Activated CD8-positive, alpha-beta T cell treated with anti-CD3 and anti-CD28 coated beads, Interleukin-2, amount 10 ng/mL, durations not matched to agents 7 days and 5 days (primary cell): ENCODE data around the gene PRKCZ. TPM values are rescaled to one million over a fixed set of nuclear protein-coding genes. Genes with fewer than 3 reads are reported as not detected.

Experiments
- ATAC-seq: fragments of 150-1000 bp; cut with Tn5 transposase; one replicate; pipeline ENCODE4 v1.10.0; 2021; ENCODE audit warnings: moderate library complexity
- CTCF ChIA-PET: fragments of 350-600 bp; sonication (Branson Sonifier 250); formaldehyde crosslinking; loops from one replicate; lab custom pipeline; 2021; ENCODE audit warnings: antibody characterized with exemption; lab: Charles Lee
- POLR2A ChIA-PET: fragments of 350-600 bp; sonication (Branson Sonifier 250); formaldehyde crosslinking; loops from one replicate; lab custom pipeline; 2021; ENCODE audit warnings: antibody characterized with exemption; lab: Charles Lee
- DNase-seq: peaks from one replicate; pipeline ENCODE4 v3.0.0-alpha.2; 2020
- H3K27ac Mint-ChIP-seq: one replicate; pipeline ENCODE4 v1.8.0; 2021; ENCODE audit warnings: mild to moderate bottlenecking, mixed read lengths
- H3K27me3 Mint-ChIP-seq: one replicate; pipeline ENCODE4 v1.8.0; 2021; ENCODE audit warnings: low read depth, mixed read lengths
- H3K36me3 Mint-ChIP-seq: one replicate; pipeline ENCODE4 v1.8.0; 2021; ENCODE audit warnings: low read depth, mixed read lengths
- H3K4me1 Mint-ChIP-seq: one replicate; pipeline ENCODE4 v1.8.0; 2021; ENCODE audit warnings: low read depth, mixed read lengths
- H3K4me3 Mint-ChIP-seq: one replicate; pipeline ENCODE4 v1.8.0; 2021; ENCODE audit warnings: mild to moderate bottlenecking, mixed read lengths
- H3K9me3 Mint-ChIP-seq: one replicate; pipeline ENCODE4 v1.8.0; 2022; ENCODE audit warnings: mixed read lengths; ENCODE audit not compliant: insufficient read depth
- total RNA-seq, 2 experiments: library from RNA; stranded (reverse); gene quantifications; one replicate each; pipeline ENCODE4 v1.2.3, GENCODE V29; 2021

PRKCZ gene
- total RNA-seq, 2 experiments from 2014 or later = 11.4 to 12.9 TPM

DNA sequence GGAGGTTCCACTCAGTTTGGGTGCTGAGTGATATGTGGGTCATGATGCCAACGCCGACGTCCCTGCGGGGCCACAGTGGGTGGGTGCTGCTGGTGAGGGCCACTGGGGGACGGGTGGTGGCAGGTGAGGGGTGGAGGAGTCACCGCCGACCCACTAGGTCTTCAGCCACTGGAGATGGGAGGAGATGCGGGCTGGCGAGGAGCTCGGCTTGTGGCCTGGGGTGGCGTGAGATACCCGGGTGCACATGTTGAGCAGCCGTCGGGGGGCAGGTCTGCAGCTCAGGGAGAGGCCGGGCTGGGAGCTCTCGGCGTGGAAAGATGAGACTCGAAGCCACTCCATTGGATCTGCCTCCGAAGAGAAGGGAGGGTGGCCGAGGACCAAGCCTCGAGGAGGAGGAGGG lies 103.8 kb downstream of the PRKCZ start:
- no peaks in the 10 kb centered on the region for H3K9me3 Mint-ChIP-seq
- CTCF ChIA-PET = interaction anchor here (1.7 to 1.8 kb wide), 2 partner anchors 14 to 20 kb away, joined by 11 to 13 read pairs; no protein-coding TSS in a partner anchor

DNA sequence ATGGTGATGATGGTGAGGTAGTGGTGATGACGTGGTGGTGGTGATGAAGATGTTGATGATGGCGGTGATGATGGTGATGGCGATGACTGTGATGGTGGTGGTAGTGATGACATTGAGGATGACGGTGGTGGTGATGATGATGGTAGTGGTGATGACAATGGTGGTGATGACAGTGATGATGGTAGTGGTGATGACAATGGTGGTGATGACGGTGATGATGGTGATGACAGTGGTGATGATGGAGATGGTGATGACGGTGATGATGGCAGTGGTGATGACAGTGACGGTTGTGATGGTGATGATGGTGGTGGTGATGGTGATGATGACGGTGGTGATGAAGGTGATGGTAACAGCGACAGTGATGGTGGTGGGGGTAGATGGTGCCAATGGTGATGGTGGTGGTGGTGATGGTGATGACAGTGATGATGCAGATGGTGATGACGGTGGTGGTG lies 105.0 kb downstream of the PRKCZ start:
- no peak for DNase-seq
- H3K9me3 Mint-ChIP-seq = no peaks in the 10 kb centered on the region
- H3K27me3 Mint-ChIP-seq = no peaks in the 10 kb centered on the region
- no peak overlapping the region for H3K4me3 Mint-ChIP-seq
- peaks cover 9% of the 10 kb centered on the region for H3K36me3 Mint-ChIP-seq
- CTCF ChIA-PET = interaction anchor here (1.7 to 1.8 kb wide), 2 partner anchors 15 to 19 kb away, joined by 11 to 13 read pairs; no protein-coding TSS in a partner anchor
- no peak overlapping the region for H3K27ac Mint-ChIP-seq
- ATAC-seq = no peak
- H3K4me1 Mint-ChIP-seq = peaks cover 24% of the 10 kb centered on the region
- POLR2A ChIA-PET = no interaction called here

More for the DNA sequence above, 103.8 kb downstream of the PRKCZ start:
- ATAC-seq = no peak
- H3K27ac Mint-ChIP-seq = no peak overlapping the region
- DNase-seq = no peak
- H3K27me3 Mint-ChIP-seq = no peaks in the 10 kb centered on the region
- H3K4me1 Mint-ChIP-seq = peaks cover 26% of the 10 kb centered on the region
- POLR2A ChIA-PET = no interaction called here
- no peak overlapping the region for H3K4me3 Mint-ChIP-seq
- peaks cover 9% of the 10 kb centered on the region for H3K36me3 Mint-ChIP-seq

GRCh38 chr1:2155788-2156187 lies 105.6 kb downstream of the PRKCZ start:
- POLR2A ChIA-PET = no interaction called here
- CTCF ChIA-PET = interaction anchor here (2.0 kb wide), 1 partner anchor 18 kb away, joined by 5 read pairs; no protein-coding TSS in a partner anchor
- H3K9me3 Mint-ChIP-seq = no peaks in the 10 kb centered on the region

DNA sequence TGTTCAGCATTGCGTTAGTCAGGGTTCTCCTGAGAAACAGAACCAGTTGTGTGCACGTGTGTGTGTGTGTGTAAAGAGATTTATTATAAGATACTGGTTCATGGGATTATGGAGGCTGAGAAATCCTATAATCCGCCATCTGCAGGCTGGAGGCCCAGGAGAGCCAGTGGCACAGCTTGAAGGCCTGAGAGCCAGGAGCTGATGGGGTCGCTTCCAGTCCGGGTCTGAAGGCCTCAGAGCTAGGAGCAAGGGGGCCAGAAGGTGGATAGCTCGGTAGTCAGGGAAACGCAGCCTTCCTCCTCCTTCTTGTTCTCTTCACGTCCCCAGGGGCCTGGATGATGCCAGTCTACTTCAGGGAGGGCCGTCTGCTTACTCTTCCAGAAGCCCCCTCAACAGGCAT lies 106.7 kb downstream of the PRKCZ start:
- Mint-ChIP-seq H3K9me3 (no peaks in the 10 kb centered on the region), H3K27me3 (no peaks in the 10 kb centered on the region), H3K36me3 (peaks cover 7% of the 10 kb centered on the region)

More at GRCh38 chr1:2155788-2156187, 105.6 kb downstream of the PRKCZ start:
- peaks cover 9% of the 10 kb centered on the region for H3K36me3 Mint-ChIP-seq
- no peak overlapping the region for H3K4me3 Mint-ChIP-seq
- H3K27ac Mint-ChIP-seq = no peak overlapping the region
- no peaks in the 10 kb centered on the region for H3K27me3 Mint-ChIP-seq
- ATAC-seq (no peak), DNase-seq (no peak)
- peaks cover 18% of the 10 kb centered on the region for H3K4me1 Mint-ChIP-seq

DNA sequence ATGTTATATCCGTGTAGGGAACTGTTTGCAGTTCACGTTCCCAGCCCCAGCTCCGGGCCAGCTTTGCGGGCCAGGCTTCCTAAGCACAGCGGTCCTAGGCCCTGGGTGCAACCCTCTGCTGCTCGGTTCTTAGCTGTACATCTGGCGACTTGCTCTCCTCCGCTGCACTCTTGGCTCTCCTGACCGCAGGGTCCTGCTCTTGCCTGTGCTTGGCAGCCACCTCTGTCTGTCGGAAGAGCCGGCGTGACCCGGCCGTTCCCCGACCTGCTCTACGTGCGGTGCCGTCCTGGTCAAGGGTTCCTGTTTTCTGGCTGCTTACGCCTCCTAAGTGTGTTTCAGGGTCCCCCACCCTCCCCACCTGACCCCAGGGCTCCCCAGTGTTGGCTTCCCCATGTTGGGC lies 107.6 kb downstream of the PRKCZ start:
- Mint-ChIP-seq H3K4me3 (no peak overlapping the region), H3K9me3 (no peaks in the 10 kb centered on the region), H3K36me3 (peaks cover 6% of the 10 kb centered on the region), H3K27me3 (no peaks in the 10 kb centered on the region), H3K27ac (no peak overlapping the region), H3K4me1 (peaks cover 7% of the 10 kb centered on the region)
- ChIA-PET POLR2A (interaction anchor here (1.0 kb wide), 1 partner anchor 8 kb away, joined by 3 read pairs; no protein-coding TSS in a partner anchor), CTCF (interaction anchor here (1.4 to 1.7 kb wide), 2 partner anchors 16 to 18 kb away, joined by 3 to 5 read pairs; no protein-coding TSS in a partner anchor)
- DNase-seq (no peak), ATAC-seq (no peak)

More for the DNA sequence above, 106.7 kb downstream of the PRKCZ start:
- ATAC-seq = no peak
- Mint-ChIP-seq H3K4me1 (peaks cover 7% of the 10 kb centered on the region), H3K27ac (no peak overlapping the region), H3K4me3 (no peak overlapping the region)
- no peak for DNase-seq
- POLR2A ChIA-PET = no interaction called here
- CTCF ChIA-PET = interaction anchor here (1.4 to 2.0 kb wide), 2 partner anchors 17 kb away, joined by 3 to 5 read pairs; no protein-coding TSS in a partner anchor

GRCh38 chr1:2158272-2158671 lies 108.1 kb downstream of the PRKCZ start:
- Mint-ChIP-seq H3K27me3 (no peaks in the 10 kb centered on the region), H3K4me1 (peaks cover 8% of the 10 kb centered on the region), H3K36me3 (peaks cover 9% of the 10 kb centered on the region), H3K4me3 (no peak overlapping the region), H3K9me3 (no peaks in the 10 kb centered on the region), H3K27ac (no peak overlapping the region)
- POLR2A ChIA-PET = interaction anchor here (1.0 kb wide), 1 partner anchor 9 kb away, joined by 3 read pairs; no protein-coding TSS in a partner anchor
- no peak for DNase-seq
- no peak for ATAC-seq
- CTCF ChIA-PET = interaction anchor here (1.7 kb wide), 1 partner anchor 16 kb away, joined by 5 read pairs; no protein-coding TSS in a partner anchor

- POLR2A ChIA-PET = no interaction called here
- peaks cover 9% of the 10 kb centered on the region for H3K4me1 Mint-ChIP-seq
- DNase-seq = no peak
- H3K27ac Mint-ChIP-seq = no peak overlapping the region
- ATAC-seq = no peak
- no peaks in the 10 kb centered on the region for H3K9me3 Mint-ChIP-seq
- peaks cover 9% of the 10 kb centered on the region for H3K36me3 Mint-ChIP-seq
- H3K27me3 Mint-ChIP-seq = no peaks in the 10 kb centered on the region
- CTCF ChIA-PET = interaction anchor here (1.7 kb wide), 1 partner anchor 15 kb away, joined by 5 read pairs; no protein-coding TSS in a partner anchor
- H3K4me3 Mint-ChIP-seq = no peak overlapping the region
Measured at GRCh38 chr1:2159124-2159523, 108.9 kb downstream of the PRKCZ start.

DNA sequence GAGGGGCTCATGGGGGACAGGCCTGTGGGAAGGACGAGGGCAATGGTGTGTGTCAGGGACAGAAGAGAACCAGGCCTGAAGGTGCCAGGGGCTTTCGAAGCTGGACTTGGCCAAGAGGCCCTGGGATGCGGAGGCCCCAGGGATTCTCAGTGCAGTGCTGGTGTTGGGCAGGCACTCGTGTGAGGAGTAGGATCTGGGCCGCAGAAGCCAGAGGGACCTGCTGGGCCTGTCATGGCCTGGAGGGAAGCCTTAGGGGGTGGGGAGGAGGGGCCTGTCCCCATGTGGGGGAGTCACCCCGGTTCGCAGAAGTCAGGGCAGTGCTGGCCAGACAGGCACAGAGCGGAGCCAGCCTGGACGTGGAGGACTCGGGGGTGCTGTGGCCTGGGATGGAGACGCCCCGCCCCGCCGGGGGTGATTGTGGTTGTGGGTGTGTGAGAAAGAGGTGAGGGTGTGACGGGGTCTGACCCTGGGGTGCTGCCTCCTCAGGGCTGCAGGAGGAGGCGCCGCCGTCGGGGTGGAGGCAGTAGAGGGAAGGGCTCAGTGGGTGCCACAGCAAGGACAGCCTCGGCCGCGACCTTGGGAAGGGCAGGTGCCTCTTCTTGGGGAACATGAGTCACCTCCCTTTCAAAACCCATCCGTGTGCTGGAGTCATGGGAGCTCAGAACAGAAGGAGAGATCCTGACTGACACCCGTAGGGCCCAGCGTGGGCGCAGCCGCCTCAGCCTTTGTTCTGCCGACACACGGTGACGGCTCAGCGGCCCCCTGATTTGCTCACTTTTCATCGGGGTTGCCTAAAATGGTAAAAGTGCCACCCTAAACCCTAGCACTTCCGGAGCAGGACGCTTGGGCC lies 110.5 kb downstream of the PRKCZ start:
- Mint-ChIP-seq H3K36me3 (peaks cover 3% of the 10 kb centered on the region), H3K4me3 (no peak overlapping the region)
- POLR2A ChIA-PET = no interaction called here

DNA sequence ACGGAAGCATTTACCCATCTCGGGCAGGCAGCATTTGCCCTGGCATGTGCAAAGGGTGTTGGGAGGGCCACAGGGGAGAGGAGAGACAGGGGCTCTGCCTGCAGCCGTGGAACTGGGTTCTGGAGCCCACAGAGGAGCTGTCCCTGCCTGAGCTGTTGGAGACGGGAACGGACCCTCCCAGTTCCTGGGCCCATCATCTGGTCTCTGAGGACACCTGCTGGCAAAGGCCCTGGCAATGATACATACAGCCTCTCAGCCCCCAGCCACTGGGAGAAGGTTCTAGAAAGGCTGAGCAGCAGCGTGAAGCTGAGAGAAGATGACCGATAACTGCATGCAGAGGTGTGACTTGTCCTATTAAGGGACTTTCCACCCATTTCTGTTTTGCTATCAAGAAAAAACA lies 113.0 kb downstream of the PRKCZ start:
- peak; percentile 29 for DNase-seq
- CTCF ChIA-PET = interaction anchor here (0.8 to 3.1 kb wide), 6 partner anchors 10 to 52 kb away, joined by 3 to 17 read pairs (median 4); partner anchors contain the start of gene FAAP20
- no peaks in the 10 kb centered on the region for H3K9me3 Mint-ChIP-seq

More for the DNA sequence above, 110.5 kb downstream of the PRKCZ start:
- no peaks in the 10 kb centered on the region for H3K9me3 Mint-ChIP-seq
- peaks cover 9% of the 10 kb centered on the region for H3K4me1 Mint-ChIP-seq
- ATAC-seq = no peak
- H3K27ac Mint-ChIP-seq = no peak overlapping the region
- CTCF ChIA-PET = no interaction called here
- DNase-seq = no peak
- no peaks in the 10 kb centered on the region for H3K27me3 Mint-ChIP-seq

GRCh38 chr1:2165646-2166045 lies 115.4 kb downstream of the PRKCZ start:
- ATAC-seq (no peak), DNase-seq (no peak)
- Mint-ChIP-seq H3K36me3 (peaks cover 3% of the 10 kb centered on the region), H3K9me3 (no peaks in the 10 kb centered on the region), H3K4me1 (peaks cover 9% of the 10 kb centered on the region), H3K27me3 (no peaks in the 10 kb centered on the region), H3K4me3 (no peak overlapping the region), H3K27ac (no peak overlapping the region)
- ChIA-PET CTCF (no interaction called here), POLR2A (no interaction called here)

More for the DNA sequence above, 113.0 kb downstream of the PRKCZ start:
- Mint-ChIP-seq H3K27ac (peak overlapping the region; percentile 73), H3K27me3 (no peaks in the 10 kb centered on the region), H3K4me3 (no peak overlapping the region), H3K36me3 (peaks cover 3% of the 10 kb centered on the region), H3K4me1 (peaks cover 9% of the 10 kb centered on the region)
- ATAC-seq = no peak
- POLR2A ChIA-PET = no interaction called here

DNA sequence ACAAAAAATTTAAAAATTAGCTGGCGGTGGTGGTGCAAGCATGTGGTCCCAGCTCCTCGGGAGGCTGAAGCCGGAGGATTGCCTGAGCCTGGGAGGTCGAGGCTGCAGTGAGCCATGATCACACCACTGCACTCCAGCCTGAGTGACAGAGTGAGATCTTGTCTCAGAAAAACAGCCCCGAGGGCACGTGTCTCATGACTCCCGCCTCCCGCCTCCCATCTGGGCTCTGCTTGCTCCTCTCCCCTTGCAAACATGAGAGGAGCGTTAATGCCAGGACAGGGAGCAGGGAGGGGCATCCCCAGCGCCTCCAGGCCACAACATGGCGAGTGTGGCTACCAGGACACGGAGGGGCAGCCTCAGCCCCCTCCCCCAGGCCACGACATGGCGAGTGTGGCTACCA lies 116.0 kb downstream of the PRKCZ start:
- no peak for DNase-seq
- ChIA-PET POLR2A (no interaction called here), CTCF (no interaction called here)
- no peak overlapping the region for H3K4me3 Mint-ChIP-seq
- H3K27me3 Mint-ChIP-seq = no peaks in the 10 kb centered on the region
- H3K27ac Mint-ChIP-seq = no peak overlapping the region
- peaks cover 9% of the 10 kb centered on the region for H3K4me1 Mint-ChIP-seq
- ATAC-seq = no peak
- H3K9me3 Mint-ChIP-seq = no peaks in the 10 kb centered on the region
- peaks cover 3% of the 10 kb centered on the region for H3K36me3 Mint-ChIP-seq
